GM12891 (cell line): ENCODE data around the gene RRAGD.

Experiments
- DNase-seq: peaks from one replicate; pipeline ENCODE4 v3.0.0; 2011; ENCODE audit warnings: low spot score; ENCODE audit not compliant: insufficient read length
- FAIRE-seq: peaks from 2 replicates; lab custom pipeline; 2011; peaks lifted over from hg19 to GRCh38; lab: Jason Lieb, UNC
- PAX5 ChIP-seq: IDR thresholded peaks from 2 replicates; pipeline ENCODE4 v1.6.1; 2011; ENCODE audit warnings: low read length, moderate library complexity, mild to moderate bottlenecking; ENCODE audit not compliant: insufficient read depth, severe bottlenecking
- POLR2A ChIP-seq: IDR thresholded peaks from 2 replicates; pipeline ENCODE4 v1.6.1; 2011; ENCODE audit warnings: low read depth, low read length, control low read depth
- POLR2AphosphoS5 ChIP-seq: IDR thresholded peaks from 2 replicates; pipeline ENCODE4 v1.6.1; 2011; ENCODE audit warnings: low read depth, low read length, control low read depth
- POU2F2 ChIP-seq: IDR thresholded peaks from 2 replicates; pipeline ENCODE4 v1.6.1; 2011; ENCODE audit warnings: low read depth, mild to moderate bottlenecking, control low read depth, low read length, moderate library complexity
- SPI1 ChIP-seq: IDR thresholded peaks from 2 replicates; pipeline ENCODE4 v1.6.1; 2011; ENCODE audit warnings: low read depth, low read length, control low read depth
- TAF1 ChIP-seq: IDR thresholded peaks from 2 replicates; pipeline ENCODE4 v1.6.1; 2011; ENCODE audit warnings: low read depth, low read length, control low read depth

The RRAGD gene

GRCh38 chr6:89323511-89323971 lies 88.5 kb downstream of the RRAGD start:
- FAIRE-seq (peak; percentile 55), DNase-seq (no peak)
- TF ChIP-seq TAF1 (no peak), POLR2A (no peak), POLR2AphosphoS5 (no peak), SPI1 (no peak), POU2F2 (no peak), PAX5 (no peak)

GRCh38 chr6:89321131-89321970 lies 90.7 kb downstream of the RRAGD start:
- FAIRE-seq: peak; percentile 69
- no peak for DNase-seq
- TF ChIP-seq TAF1 (no peak), POLR2AphosphoS5 (no peak), POU2F2 (no peak), SPI1 (peak; percentile 19; the same call in 1 of the 2 replicates), POLR2A (no peak), PAX5 (no peak)

GRCh38 chr6:89320012-89320559 lies 92.0 kb downstream of the RRAGD start:
- FAIRE-seq: no peak
- TF ChIP-seq POLR2A (no peak), POU2F2 (no peak), PAX5 (no peak), TAF1 (no peak)

DNA sequence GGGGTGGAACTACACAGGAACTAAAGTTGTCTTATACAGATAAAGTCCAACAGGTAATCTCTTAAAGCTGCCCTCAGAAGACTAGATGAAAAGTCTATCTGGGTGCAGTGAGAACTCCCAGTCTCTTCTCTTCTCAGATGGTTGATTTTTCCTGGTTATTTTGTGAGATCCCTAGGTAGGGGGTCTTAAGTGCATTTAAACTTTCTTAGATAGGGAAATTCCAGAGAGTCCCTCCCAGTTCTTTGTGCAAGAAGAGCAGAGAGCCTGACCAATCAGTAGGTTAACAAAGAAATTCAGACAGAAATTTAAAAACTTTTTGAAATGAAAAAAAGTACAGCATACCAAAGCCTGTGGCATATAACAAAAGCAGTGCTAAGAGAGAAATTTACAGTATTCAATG lies 95.0 kb downstream of the RRAGD start:
- no peak for FAIRE-seq
- DNase-seq: no peak
- TF ChIP-seq TAF1 (no peak), POLR2AphosphoS5 (no peak), POU2F2 (no peak), POLR2A (no peak), PAX5 (no peak), SPI1 (no peak)

More at GRCh38 chr6:89320012-89320559, 92.0 kb downstream of the RRAGD start:
- DNase-seq: no peak

DNA sequence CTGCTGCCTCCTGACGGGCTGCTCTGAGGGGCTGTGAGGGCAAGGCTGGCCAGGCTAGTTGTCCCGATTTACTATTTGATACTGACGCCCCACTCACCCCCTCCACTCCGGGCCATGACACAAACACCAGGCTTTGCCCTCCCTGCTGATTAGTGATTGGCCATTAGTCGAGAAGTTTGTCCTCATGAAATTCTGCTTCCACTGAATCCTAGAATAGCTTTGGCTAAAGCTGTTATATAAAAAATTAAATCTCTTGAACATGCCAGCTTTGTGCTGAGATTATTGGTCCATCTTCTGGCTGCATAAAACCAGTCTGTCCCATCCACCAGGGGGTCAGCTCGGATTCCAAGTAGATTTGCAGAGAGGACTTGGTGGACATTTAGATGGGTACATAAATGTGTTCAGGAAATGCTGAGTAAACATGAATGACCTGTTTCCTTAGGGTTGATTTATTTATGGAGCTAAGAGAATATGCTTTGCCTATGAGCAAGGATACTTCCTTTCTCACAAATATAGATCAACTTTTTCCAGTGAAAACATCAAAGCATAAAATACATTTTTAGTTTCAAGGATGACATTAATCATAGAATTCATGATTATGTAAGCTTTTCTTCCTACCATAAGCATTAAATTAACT lies 96.7 kb downstream of the RRAGD start, which contains the start of gene GABRR2:
GABRR2 (minus strand) TSS at position 51 of the 637 bp plus-strand sequence. CDS start 134 bp downstream, outside the sequence.
- DNase-seq (no peak), FAIRE-seq (no peak)
- TF ChIP-seq POLR2AphosphoS5 (no peak), SPI1 (no peak), PAX5 (no peak), POU2F2 (no peak)

DNA sequence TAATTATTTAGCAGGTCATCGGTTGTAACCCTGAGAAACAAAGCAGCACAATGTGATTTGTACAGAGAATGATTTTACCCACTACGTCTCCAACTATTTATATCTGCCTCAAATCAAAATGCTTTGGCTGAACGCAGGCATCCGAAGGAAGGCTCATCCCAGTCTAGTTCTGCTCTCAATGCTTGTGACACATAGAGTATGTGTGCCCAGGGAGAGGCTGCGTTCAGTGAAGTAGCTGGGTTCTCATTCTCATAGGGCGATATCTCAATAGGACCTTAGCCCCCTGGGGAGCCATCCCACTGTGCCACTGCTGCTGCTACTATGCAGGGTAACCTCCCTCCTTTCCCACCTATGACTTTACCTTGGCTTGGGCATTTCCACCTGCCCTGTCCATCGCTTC lies 97.4 kb downstream of the RRAGD start:
- no peak for FAIRE-seq
- DNase-seq: no peak

More for the DNA sequence above, 97.4 kb downstream of the RRAGD start:
- no peak for TF ChIP-seq POLR2AphosphoS5
- TF ChIP-seq POU2F2: no peak
- TF ChIP-seq POLR2A: no peak
- no peak for TF ChIP-seq TAF1
- no peak for TF ChIP-seq SPI1
- no peak for TF ChIP-seq PAX5
